ENCODE results near the gene ACAD8. TPM values are rescaled to one million over a fixed set of nuclear protein-coding genes. Genes with fewer than 3 reads are reported as not detected.
A peak's percentile ranks its signal among the peaks of the same experiment; 100 is the strongest.

Gene ACAD8
- total and polyA plus RNA-seq, 10 of the 15 experiments (the other 5 are each of a cell fraction or from before 2014, with no cell fraction given), result 9.9 to 34.8 (median 22.2) TPM

DNA sequence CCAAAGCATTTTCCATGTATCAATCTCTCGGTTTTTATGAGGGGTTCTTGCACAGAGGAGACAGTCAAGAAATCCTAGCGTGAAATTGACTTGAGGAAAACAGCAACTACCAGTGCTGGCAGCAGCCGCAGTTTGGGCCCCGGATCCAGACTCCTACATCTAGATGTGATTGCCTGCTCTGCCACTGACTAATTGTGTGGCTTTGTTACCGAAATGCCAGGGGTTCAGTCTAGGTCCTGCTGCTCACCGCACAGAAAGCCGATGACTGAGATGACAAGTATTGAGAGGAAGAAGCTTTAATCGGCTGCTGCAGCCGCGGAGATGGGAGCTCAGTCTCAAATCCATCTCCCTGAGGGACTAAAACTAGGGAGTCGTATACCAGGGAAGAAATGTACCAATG, 14.6 kb downstream of the ACAD8 start:
- H3K9ac ChIP-seq (ENCODE audit: control insufficient read depth, insufficient read depth, low read length), result no peak overlapping the region
- ATAC-seq (no peak), DNase-seq (ENCODE audit: low read depth, low spot score) (no peak), FAIRE-seq (no peak)
- no peak overlapping the region for H3K4me2 ChIP-seq (ENCODE audit: control insufficient read depth, insufficient read depth)
- H3K27me3 ChIP-seq (replicated peaks in 1 of 2; ENCODE audit: control insufficient read depth in 2 of 2, insufficient read depth in 2 of 2, low read length in 1 of 2), result peaks cover 0 to 3% of the 10 kb centered on the region in 2 experiments; a peak in 1 of 4 replicates
- TF ChIP-seq SPI1 (IDR thresholded peaks at IDR 0.05; ENCODE audit: borderline replicate concordance, insufficient read depth, low read depth, low read length) (no peak), EZH2 (IDR thresholded peaks at IDR 0.05; ENCODE audit: borderline replicate concordance, control insufficient read depth, low read depth, low read length) (no peak), WRNIP1 (IDR thresholded peaks at IDR 0.05; ENCODE audit: borderline replicate concordance, low read depth, low read length) (no peak)
- TF ChIP-seq, protein P1, sequence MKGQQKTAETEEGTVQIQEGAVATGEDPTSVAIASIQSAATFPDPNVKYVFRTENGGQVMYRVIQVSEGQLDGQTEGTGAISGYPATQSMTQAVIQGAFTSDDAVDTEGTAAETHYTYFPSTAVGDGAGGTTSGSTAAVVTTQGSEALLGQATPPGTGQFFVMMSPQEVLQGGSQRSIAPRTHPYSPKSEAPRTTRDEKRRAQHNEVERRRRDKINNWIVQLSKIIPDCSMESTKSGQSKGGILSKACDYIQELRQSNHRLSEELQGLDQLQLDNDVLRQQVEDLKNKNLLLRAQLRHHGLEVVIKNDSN (IDR thresholded peaks at IDR 0.05; ENCODE audit: borderline replicate concordance, extremely low read length, insufficient read depth, low read depth, low read length), result no peak
- ChIA-PET RAD21 (ENCODE audit: unreplicated experiment) (no interaction called here), POLR2A (no interaction called here), SMC1A (ENCODE audit: uncharacterized antibody, unreplicated experiment) (no interaction called here), CTCF (no interaction called here)
- intact Hi-C loops (cut with micrococcal nuclease; ENCODE audit: unreplicated experiment) (no loop called here), in situ Hi-C loops (cut with MboI) (no loop called here)
- no peaks in the 10 kb centered on the region for H3K79me2 ChIP-seq (ENCODE audit: control insufficient read depth, insufficient read depth, low read length)
- H2AFZ ChIP-seq (ENCODE audit: control insufficient read depth, low read depth, low read length), result no peak overlapping the region
- H3K27ac ChIP-seq (ENCODE audit: control insufficient read depth, insufficient read depth), result no peak overlapping the region
- no peaks in the 10 kb centered on the region for H4K20me1 ChIP-seq (ENCODE audit: control insufficient read depth, insufficient read depth)
- no peak overlapping the region for H3K4me3 ChIP-seq
- H3K4me1 ChIP-seq (ENCODE audit: control insufficient read depth, insufficient read depth, low read length), result no peaks in the 10 kb centered on the region; the same call in 1 of the 2 replicates
- whole genome bisulfite sequencing (ENCODE audit: insufficient coverage, insufficient replicate concordance, low lambda C conversion rate, missing lambda C conversion rate), result 73% methylated on average over 11 of the region's 11 CpGs
- H3K36me3 ChIP-seq (ENCODE audit: control insufficient read depth in 2 of 2, insufficient read depth in 2 of 2, low read length in 1 of 2), result 0 out of 4 replicates have a peak, but pooled peaks cover 0 to 3% of the 10 kb centered on the region in 2 experiments
- BruUV-seq (replicated peaks), result no TSS peak
- no peaks in the 10 kb centered on the region for H3K9me3 ChIP-seq (replicated peaks; ENCODE audit: control insufficient read depth, insufficient read depth, low read length)

DNA sequence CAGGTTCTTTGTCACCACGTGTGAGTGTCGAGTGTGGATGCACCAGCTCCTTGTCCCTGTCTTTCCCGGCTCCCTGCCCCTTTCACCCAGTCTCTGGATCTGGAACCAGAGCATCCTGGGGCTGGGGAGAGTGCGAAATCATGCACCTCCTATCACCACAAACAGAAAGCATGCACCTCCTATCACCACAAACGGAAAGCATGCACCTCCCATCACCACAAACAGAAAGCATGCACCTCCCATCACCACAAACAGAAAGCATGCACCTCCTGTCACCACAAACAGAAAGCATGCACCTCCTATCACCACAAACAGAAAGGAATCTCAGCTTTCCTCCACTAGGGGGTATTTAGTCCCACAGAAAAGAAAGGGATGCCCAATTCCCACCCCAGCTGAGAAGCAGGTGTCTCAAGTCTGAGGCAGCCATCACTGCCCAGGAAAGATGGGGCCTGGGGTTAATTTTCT, 16.9 kb downstream of the ACAD8 start:
- Histone ChIP-seq H3K27ac (ENCODE audit: control insufficient read depth, insufficient read depth) (no peak overlapping the region), H2AFZ (ENCODE audit: control insufficient read depth, low read depth, low read length) (no peak overlapping the region), H3K36me3 (ENCODE audit: control insufficient read depth in 2 of 2, insufficient read depth in 2 of 2, low read length in 1 of 2) (no peaks in the 10 kb centered on the region), H3K4me1 (ENCODE audit: control insufficient read depth, insufficient read depth, low read length) (no peaks in the 10 kb centered on the region; the same call in 1 of the 2 replicates), H3K9ac (ENCODE audit: control insufficient read depth, insufficient read depth, low read length) (no peak overlapping the region), H3K4me2 (ENCODE audit: control insufficient read depth, insufficient read depth) (no peak overlapping the region), H3K79me2 (ENCODE audit: control insufficient read depth, insufficient read depth, low read length) (no peaks in the 10 kb centered on the region), H3K27me3 (replicated peaks in 1 of 2; ENCODE audit: control insufficient read depth in 2 of 2, insufficient read depth in 2 of 2, low read length in 1 of 2) (peaks cover under 1 to 8% of the 10 kb centered on the region in 2 experiments; a peak in 2 of 4 replicates), H3K9me3 (replicated peaks; ENCODE audit: control insufficient read depth, insufficient read depth, low read length) (no peaks in the 10 kb centered on the region), H3K4me3 (no peak overlapping the region), H4K20me1 (ENCODE audit: control insufficient read depth, insufficient read depth) (no peaks in the 10 kb centered on the region)
- intact Hi-C loops (cut with micrococcal nuclease; ENCODE audit: unreplicated experiment) (no loop called here), in situ Hi-C loops (cut with MboI) (no loop called here)
- FAIRE-seq (no peak), DNase-seq (ENCODE audit: low read depth, low spot score) (no peak), ATAC-seq (peak; percentile 21; the same call in 1 of the 3 replicates)
- ChIA-PET CTCF (no interaction called here), POLR2A (no interaction called here), RAD21 (ENCODE audit: unreplicated experiment) (no interaction called here), SMC1A (ENCODE audit: uncharacterized antibody, unreplicated experiment) (no interaction called here)
- no TSS peak for BruUV-seq (replicated peaks)
- WGBS (ENCODE audit: insufficient coverage, insufficient replicate concordance, low lambda C conversion rate, missing lambda C conversion rate), result 12% methylated on average over 5 of the region's 5 CpGs
- no peak for TF ChIP-seq MYB (IDR thresholded peaks at IDR 0.05; ENCODE audit: borderline replicate concordance, low read depth, low read length)
- TF ChIP-seq ZNF622 (IDR thresholded peaks at IDR 0.05), result no peak
- no peak for TF ChIP-seq STAT1 (conservative IDR thresholded peaks at IDR 0.05)
- TF ChIP-seq E2F4 (IDR thresholded peaks at IDR 0.05; ENCODE audit: low read depth, low read length), result no peak
- peak; percentile 84 for TF ChIP-seq RUNX3 (IDR thresholded peaks at IDR 0.05; ENCODE audit: low read length)
- TF ChIP-seq ZBTB4 (CRISPR knock-in tag; IDR thresholded peaks at IDR 0.05), result no peak
- no peak for TF ChIP-seq ZNF217 (IDR thresholded peaks at IDR 0.05)

All from GM12878 (cell line).